Neural progenitor cell (in vitro differentiated cells): ENCODE results near the gene TDRD10. TPM values are rescaled to one million over a fixed set of nuclear protein-coding genes. Genes with fewer than 3 reads are reported as not detected.
A peak's percentile ranks its signal among the peaks of the same experiment; 100 is the strongest.

Experiments
- DNase-seq: peaks from one replicate; pipeline ENCODE4 v3.0.0-alpha.2; 2016; ENCODE audit warnings: low spot score
- H2AFZ ChIP-seq: fragments of 200-600 bp; sonication (generic); replicated peaks from 2 replicates; pipeline ENCODE4 v1.6.1; 2016; ENCODE audit warnings: antibody characterized with exemption
- H3F3A ChIP-seq: fragments of 200-600 bp; sonication (generic); 2 replicates; pipeline ENCODE4 v1.6.1; 2016; ENCODE audit warnings: antibody characterized with exemption, low read depth
- H3K27ac ChIP-seq: fragments of 200-600 bp; sonication (generic); 2 replicates; pipeline ENCODE4 v1.5.1; 2016; ENCODE audit warnings: mild to moderate bottlenecking
- H3K27me3 ChIP-seq: fragments of 200-600 bp; sonication (generic); 2 replicates; pipeline ENCODE4 v1.6.1; 2016; ENCODE audit warnings: mild to moderate bottlenecking, moderate library complexity
- H3K36me3 ChIP-seq: fragments of 200-600 bp; sonication (generic); 2 replicates; pipeline ENCODE4 v1.5.1; 2016
- H3K4me1 ChIP-seq: fragments of 200-600 bp; sonication (generic); 2 replicates; pipeline ENCODE4 v1.6.1; 2016; ENCODE audit warnings: mixed run types
- H3K4me2 ChIP-seq: fragments of 200-600 bp; sonication (generic); 2 replicates; pipeline ENCODE4 v1.6.1; 2016
- H3K4me3 ChIP-seq: fragments of 200-600 bp; sonication (generic); 2 replicates; pipeline ENCODE4 v1.5.1; 2016
- H3K79me2 ChIP-seq: fragments of 200-600 bp; sonication (generic); 2 replicates; pipeline ENCODE4 v1.6.1; 2016; ENCODE audit warnings: low read depth
- H3K9ac ChIP-seq: fragments of 200-600 bp; sonication (generic); 2 replicates; pipeline ENCODE4 v1.6.1; 2016
- H3K9me3 ChIP-seq: fragments of 200-600 bp; sonication (generic); 2 replicates; pipeline ENCODE4 v1.5.1; 2016; ENCODE audit warnings: low read depth
- H4K20me1 ChIP-seq: fragments of 200-600 bp; sonication (generic); 2 replicates; pipeline ENCODE4 v1.6.1; 2016; ENCODE audit warnings: low read depth
- H3K27ac Mint-ChIP-seq: 3 replicates; pipeline ENCODE4 v1.8.0; 2021; ENCODE audit warnings: mixed read lengths
- H3K27me3 Mint-ChIP-seq: 2 replicates; pipeline ENCODE4 v1.8.0; 2022; ENCODE audit warnings: low read depth, mild to moderate bottlenecking, inconsistent platforms, moderate library complexity, mixed read lengths; ENCODE audit not compliant: insufficient read depth
- H3K36me3 Mint-ChIP-seq: 3 replicates; pipeline ENCODE4 v1.8.0; 2021; ENCODE audit warnings: mixed read lengths
- H3K4me1 Mint-ChIP-seq: 3 replicates; pipeline ENCODE4 v1.8.0; 2021; ENCODE audit warnings: mixed read lengths
- H3K4me3 Mint-ChIP-seq: 3 replicates; pipeline ENCODE4 v1.8.0; 2021; ENCODE audit warnings: mild to moderate bottlenecking, moderate library complexity, mixed read lengths
- H3K9me3 Mint-ChIP-seq: 3 replicates; pipeline ENCODE4 v1.8.0; 2020; ENCODE audit warnings: mixed read lengths
- CTCF ChIP-seq: fragments of 200-600 bp; sonication (generic); IDR thresholded peaks from 2 replicates; pipeline ENCODE4 v1.5.1; 2017; ENCODE audit warnings: antibody characterized with exemption, mild to moderate bottlenecking
- EZH2 ChIP-seq: fragments of 200-600 bp; sonication (generic); IDR thresholded peaks from 2 replicates; pipeline ENCODE4 v1.6.1; 2017; ENCODE audit warnings: antibody characterized with exemption, mild to moderate bottlenecking, moderate library complexity
- EZH2phosphoT487 ChIP-seq: fragments of 200-600 bp; sonication (generic); IDR thresholded peaks from 2 replicates; pipeline ENCODE4 v1.6.1; 2017; ENCODE audit warnings: antibody characterized with exemption
- total RNA-seq: library from RNA; depleted of rRNA; stranded (reverse); fragments of >200 nt; gene quantifications from 2 replicates; pipeline ENCODE4 v1.2.3, GENCODE V29; 2015; ENCODE audit warnings: low replicate concordance

TDRD10 gene
- total RNA-seq, 1 donor from 2014 or later, result not detected

DNA sequence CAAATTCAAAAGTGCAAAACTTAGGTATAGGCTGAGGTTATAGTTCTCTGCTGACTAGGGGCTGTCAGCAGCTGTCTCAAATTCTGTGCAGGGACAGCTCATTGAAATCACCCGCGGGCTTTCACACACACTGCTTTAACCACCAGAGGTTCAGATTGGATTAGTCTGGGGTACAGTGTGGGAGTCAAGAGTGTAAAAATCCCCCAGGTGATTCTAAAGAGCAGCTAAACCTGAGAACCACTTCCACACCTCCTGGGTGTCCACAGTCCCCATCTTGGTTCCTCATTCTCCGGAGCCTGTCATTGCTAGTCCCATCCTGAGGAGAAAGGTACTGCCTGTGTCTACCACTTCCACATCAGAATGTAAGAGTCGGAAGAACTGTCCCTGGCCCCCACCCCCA, 9.9 kb upstream of the TDRD10 start:
- Histone ChIP-seq H3K79me2 (no peaks in the 10 kb centered on the region), H3K36me3 (no peaks in the 10 kb centered on the region), H3K4me1 (peaks cover 8% of the 10 kb centered on the region), H3K9me3 (no peaks in the 10 kb centered on the region), H3K27ac (no peak overlapping the region), H3K27me3 (peaks cover 9% of the 10 kb centered on the region), H3K4me3 (no peak overlapping the region), H3F3A (no peaks in the 10 kb centered on the region), H3K9ac (no peak overlapping the region), H2AFZ (no peak overlapping the region), H3K4me2 (no peak overlapping the region), H4K20me1 (no peaks in the 10 kb centered on the region)
- H3K4me3 Mint-ChIP-seq, result no peak overlapping the region
- no peak for DNase-seq
- peaks cover 18% of the 10 kb centered on the region for H3K4me1 Mint-ChIP-seq
- H3K27me3 Mint-ChIP-seq, result peaks cover 8% of the 10 kb centered on the region
- H3K27ac Mint-ChIP-seq, result no peak overlapping the region
- H3K9me3 Mint-ChIP-seq, result no peaks in the 10 kb centered on the region
- TF ChIP-seq EZH2phosphoT487 (no peak), CTCF (no peak), EZH2 (no peak)
- H3K36me3 Mint-ChIP-seq, result no peaks in the 10 kb centered on the region

- no peak overlapping the region for H3K9ac ChIP-seq
- H3F3A ChIP-seq, result no peaks in the 10 kb centered on the region
- no peaks in the 10 kb centered on the region for H3K9me3 ChIP-seq
- H4K20me1 ChIP-seq, result no peaks in the 10 kb centered on the region
- H3K27ac ChIP-seq, result no peak overlapping the region
- peaks cover 20% of the 10 kb centered on the region for H3K27me3 ChIP-seq
- H3K4me3 Mint-ChIP-seq, result no peak overlapping the region
- no peak overlapping the region for H3K4me3 ChIP-seq
- no peaks in the 10 kb centered on the region for H3K79me2 ChIP-seq
- H3K4me1 Mint-ChIP-seq, result peaks cover 20% of the 10 kb centered on the region
- H3K9me3 Mint-ChIP-seq, result no peaks in the 10 kb centered on the region
- H3K36me3 Mint-ChIP-seq, result no peaks in the 10 kb centered on the region
- peak overlapping the region; percentile 50 for H3K4me2 ChIP-seq
- peak overlapping the region; percentile 80 for H2AFZ ChIP-seq
- no peak for TF ChIP-seq EZH2phosphoT487
- TF ChIP-seq CTCF, result no peak
- TF ChIP-seq EZH2, result no peak
- H3K4me1 ChIP-seq, result peaks cover 8% of the 10 kb centered on the region
- DNase-seq, result peak; percentile 43
- H3K27ac Mint-ChIP-seq, result no peak overlapping the region
- H3K36me3 ChIP-seq, result no peaks in the 10 kb centered on the region
- H3K27me3 Mint-ChIP-seq, result peaks cover 6% of the 10 kb centered on the region
Observed at GRCh38 chr1:154493276-154493675, 8.7 kb upstream of the TDRD10 start.

DNA sequence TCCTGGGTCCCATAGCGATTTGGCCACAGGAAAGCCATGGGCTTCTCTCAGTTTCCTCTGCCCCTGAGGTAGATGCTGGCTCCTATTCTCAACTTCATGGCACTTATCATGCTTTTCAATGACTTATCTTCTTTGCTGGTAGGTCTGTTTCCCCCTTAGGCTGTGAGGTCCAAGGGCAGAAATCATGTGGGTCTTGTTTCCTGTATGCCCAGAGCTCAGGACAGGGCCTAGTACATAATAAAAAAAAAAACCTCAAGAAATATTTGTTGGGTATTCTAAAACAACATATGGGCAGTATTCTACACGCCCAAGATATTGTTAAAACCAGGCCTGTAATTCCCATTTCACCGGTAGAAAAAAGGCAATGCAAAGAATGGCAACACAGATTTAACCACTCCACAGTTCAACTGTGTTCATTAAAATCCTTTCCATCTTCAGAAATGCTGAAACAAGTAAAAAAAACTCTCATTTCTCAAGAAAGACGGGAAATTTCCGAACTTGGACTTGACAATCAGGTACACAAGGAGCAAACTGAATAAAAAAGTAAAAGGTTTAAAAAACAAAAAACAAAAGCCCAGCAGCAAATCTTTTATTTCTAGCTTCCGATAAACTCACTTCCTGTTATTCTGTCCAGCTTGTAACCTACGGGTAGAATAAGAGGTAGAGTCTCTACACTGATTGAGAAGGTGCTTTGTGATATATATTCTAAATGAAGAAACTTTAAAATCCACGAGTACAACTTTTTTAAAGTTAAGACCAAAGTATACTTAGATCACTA, 6.3 kb upstream of the TDRD10 start:
- Histone ChIP-seq H3K79me2 (no peaks in the 10 kb centered on the region), H3K4me3 (no peak overlapping the region), H3K9ac (no peak overlapping the region), H4K20me1 (no peaks in the 10 kb centered on the region), H3F3A (no peaks in the 10 kb centered on the region), H3K9me3 (no peaks in the 10 kb centered on the region), H3K27ac (no peak overlapping the region), H2AFZ (no peak overlapping the region), H3K27me3 (peaks cover 44% of the 10 kb centered on the region), H3K36me3 (no peaks in the 10 kb centered on the region), H3K4me1 (peaks cover 8% of the 10 kb centered on the region), H3K4me2 (no peak overlapping the region)
- H3K9me3 Mint-ChIP-seq, result peaks cover 5% of the 10 kb centered on the region
- H3K4me1 Mint-ChIP-seq, result peaks cover 20% of the 10 kb centered on the region
- no peak for DNase-seq
- H3K27ac Mint-ChIP-seq, result no peak overlapping the region
- H3K36me3 Mint-ChIP-seq, result no peaks in the 10 kb centered on the region
- TF ChIP-seq EZH2phosphoT487, result no peak
- no peak overlapping the region for H3K4me3 Mint-ChIP-seq
- peaks cover 19% of the 10 kb centered on the region for H3K27me3 Mint-ChIP-seq

GRCh38 chr1:154496383-154496782, 5.6 kb upstream of the TDRD10 start:
- Histone ChIP-seq H4K20me1 (no peaks in the 10 kb centered on the region), H3K79me2 (no peaks in the 10 kb centered on the region), H3K4me2 (no peak overlapping the region), H3K27ac (no peak overlapping the region), H3K9me3 (no peaks in the 10 kb centered on the region), H3K36me3 (no peaks in the 10 kb centered on the region), H3K27me3 (peaks cover 51% of the 10 kb centered on the region), H3K4me3 (no peak overlapping the region), H3K9ac (no peak overlapping the region), H3K4me1 (peaks cover 10% of the 10 kb centered on the region), H3F3A (no peaks in the 10 kb centered on the region), H2AFZ (no peak overlapping the region)
- H3K27ac Mint-ChIP-seq, result no peak overlapping the region
- TF ChIP-seq EZH2, result no peak
- no peak for TF ChIP-seq EZH2phosphoT487
- no peak for TF ChIP-seq CTCF
- H3K4me3 Mint-ChIP-seq, result no peak overlapping the region
- peaks cover 22% of the 10 kb centered on the region for H3K4me1 Mint-ChIP-seq
- DNase-seq, result no peak
- peaks cover 5% of the 10 kb centered on the region for H3K9me3 Mint-ChIP-seq
- no peaks in the 10 kb centered on the region for H3K36me3 Mint-ChIP-seq
- H3K27me3 Mint-ChIP-seq, result peaks cover 26% of the 10 kb centered on the region
